Measurements from ENCODE around the gene LRCOL1.
A peak's percentile ranks its signal among the peaks of the same experiment; 100 is the strongest.

LRCOL1 gene

DNA sequence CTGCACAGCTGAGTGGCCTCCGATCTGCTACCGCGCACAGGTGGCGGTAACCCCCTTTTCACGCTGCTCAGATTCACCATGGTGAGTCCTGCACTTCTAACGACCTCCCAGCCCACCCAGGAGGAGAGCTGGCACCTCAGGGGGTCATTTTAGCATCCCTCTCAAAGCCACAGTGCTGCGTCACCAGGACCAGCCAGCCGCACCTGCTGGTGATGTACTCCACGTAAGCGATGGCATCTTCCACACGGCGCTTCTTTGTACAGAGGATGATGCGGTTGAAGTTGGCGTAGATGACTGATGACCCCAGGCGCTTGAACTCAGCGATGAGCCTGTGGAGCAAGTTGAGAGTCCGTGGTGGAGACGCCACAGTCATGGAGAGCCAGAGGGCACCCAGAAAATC lies 27.4 kb upstream of the LRCOL1 start:
- DNase-seq: no peak

GRCh38 chr12:132635076-132635955 lies 24.9 kb upstream of the LRCOL1 start:
- DNase-seq: no peak

DNA sequence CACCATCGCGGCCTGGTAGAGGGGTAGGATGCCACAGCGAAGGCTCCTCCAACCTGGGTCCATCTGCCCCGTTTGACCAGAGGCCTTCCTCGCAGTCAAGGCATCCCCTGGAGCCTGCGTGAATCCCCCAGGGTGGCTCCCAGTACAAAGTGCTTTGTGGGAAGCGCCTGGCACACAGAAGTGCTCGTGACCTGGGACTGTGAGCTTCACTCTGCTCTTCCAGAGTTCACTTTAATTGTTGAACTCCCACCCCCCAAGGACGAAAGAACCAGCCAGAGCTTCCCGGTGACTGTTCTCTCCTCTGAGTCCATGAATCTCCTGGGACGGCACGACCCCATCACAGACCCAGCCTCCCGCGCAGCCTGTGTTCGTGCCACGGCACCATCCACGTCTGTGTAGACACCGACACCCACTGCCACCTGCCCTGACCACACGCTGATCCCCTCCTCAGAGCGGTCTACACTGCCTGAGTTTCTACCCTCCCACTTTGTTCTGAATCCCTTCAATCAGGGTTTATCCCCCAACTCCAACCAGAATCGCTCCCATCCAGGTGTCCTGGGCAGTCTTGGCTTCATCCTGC lies 24.1 kb upstream of the LRCOL1 start:
- no peak for DNase-seq

DNA sequence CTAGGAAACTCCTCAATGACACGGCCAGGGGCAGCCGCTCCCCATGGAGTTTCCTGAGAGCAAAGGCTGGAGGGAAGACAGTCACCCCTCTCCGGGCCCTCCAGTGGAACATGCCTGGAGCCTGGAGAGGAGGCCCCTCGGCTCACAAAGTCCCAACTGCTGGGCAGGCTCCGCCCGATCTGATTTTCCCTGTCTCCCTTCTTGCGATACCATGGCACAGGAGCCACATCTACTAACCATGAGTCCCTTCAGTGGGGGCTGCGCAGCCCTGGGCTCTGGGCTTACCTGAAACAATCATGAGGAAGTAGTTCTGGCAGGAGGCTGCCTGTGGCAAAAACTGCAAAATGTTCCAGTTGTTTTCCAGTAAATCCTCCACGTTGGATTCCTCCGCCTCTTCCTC lies 23.5 kb upstream of the LRCOL1 start:
- no peak for DNase-seq

DNA sequence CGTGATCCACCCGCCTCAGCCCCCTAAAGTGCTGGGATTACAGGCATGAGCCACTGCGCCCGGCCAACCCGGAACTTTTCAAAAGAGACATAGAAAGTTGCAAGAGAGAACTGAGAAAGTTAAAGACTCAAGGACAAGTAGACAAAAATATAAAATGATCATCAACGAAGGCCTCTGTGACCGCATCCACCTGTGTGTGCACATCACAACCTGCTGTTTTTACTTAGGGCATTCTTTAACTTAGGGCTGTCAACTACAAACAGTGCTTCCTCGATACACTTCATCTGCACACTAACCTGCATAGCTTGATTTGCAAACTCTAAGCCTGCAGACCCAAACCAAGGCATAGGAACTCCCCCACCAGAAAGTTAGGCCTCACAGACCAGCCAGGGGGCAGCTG lies 23.0 kb upstream of the LRCOL1 start:
- no peak for DNase-seq

DNA sequence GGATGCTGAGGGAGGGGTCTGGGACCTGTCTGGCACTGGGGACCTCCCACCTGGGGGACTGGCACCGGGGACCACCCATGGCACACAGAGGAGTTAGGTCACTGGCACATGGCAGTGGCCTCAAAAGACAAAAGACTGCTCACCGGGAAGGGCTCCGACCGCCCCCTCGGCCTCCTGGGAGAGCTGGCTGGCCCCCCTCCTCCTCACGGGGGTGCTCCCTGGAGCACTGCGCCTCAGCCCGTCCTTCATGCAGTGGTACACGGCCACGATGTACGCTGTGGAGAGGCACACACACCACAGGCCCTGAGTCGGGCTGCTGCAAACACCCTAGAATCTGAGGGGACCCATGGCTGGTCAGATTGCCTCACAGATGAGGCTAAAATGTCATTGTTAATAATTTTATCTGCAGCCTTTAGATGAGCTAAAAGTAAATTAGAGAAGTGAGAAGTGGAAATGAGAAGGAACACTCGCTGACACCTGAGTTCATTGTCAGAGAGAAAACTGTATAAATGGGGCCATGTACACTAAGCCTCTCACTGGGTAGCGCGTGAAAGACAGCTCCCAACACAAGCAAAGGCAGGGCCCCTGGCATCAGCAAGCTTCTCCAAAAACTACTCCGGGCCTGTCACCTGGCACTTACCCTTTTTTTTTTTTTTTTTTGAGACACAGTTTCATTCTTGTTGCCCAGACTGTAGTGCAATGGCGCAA lies 22.3 kb upstream of the LRCOL1 start:
- DNase-seq: no peak

- no peak for DNase-seq
These were observed 21.3 kb upstream of the LRCOL1 start for GRCh38 chr12:132631666-132632065.

DNA sequence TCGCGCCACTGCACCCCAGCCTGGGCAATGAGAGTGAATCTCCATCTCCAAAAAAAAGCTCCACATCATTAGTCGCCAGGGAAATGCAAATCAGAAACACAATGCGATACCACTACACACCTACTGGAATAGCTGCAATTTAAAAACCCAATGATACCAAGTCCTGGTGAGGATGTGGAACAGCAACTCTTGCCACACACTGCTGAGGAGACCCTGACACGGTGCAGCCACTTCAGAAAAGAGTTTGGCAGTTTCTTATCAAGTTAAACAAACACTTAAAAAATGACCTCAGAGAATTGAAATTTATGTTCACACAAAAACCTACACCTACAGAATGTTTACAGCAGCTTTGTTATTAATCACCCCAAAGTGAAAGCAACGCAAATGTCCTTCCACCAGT lies 20.3 kb upstream of the LRCOL1 start:
- no peak for DNase-seq

GRCh38 chr12:132629330-132629729 lies 18.9 kb upstream of the LRCOL1 start:
- DNase-seq: no peak

GRCh38 chr12:132625731-132626430 lies 15.5 kb upstream of the LRCOL1 start:
- no peak for DNase-seq

DNA sequence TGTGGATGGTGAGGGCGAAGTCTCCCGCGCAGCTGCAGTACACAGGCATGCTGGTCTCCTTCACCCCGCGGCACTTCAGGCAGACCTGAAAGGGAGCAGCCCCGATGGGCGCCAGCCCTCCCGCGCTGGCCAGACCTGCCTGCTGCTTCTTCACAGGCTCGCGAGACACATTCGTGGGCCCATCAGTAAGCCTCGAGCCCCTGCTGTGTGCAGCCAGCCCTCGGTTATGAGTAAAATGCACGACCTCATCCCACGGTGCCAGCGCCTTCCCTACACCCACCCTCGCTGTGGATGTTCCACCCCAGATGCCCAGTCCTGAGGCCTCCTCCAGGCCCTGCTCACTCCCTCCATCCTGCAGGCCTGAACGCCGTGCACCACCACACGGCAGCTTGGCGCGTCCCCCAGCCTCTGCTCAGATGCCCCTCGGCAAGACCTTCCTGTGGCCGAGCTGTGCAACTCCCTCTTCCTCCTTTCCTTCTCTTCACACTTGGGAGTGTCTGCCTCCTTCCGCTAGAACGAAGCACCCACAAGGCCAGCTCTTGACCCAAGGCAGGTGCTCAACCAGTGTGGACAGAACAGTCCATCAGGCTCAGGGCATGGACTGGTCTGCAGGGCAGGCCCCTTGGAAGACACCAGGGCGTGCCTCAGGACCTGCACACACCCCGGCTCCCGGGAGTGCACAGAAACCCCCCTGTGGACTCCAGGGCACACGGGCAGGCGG lies 14.7 kb upstream of the LRCOL1 start:
- DNase-seq: no peak

DNA sequence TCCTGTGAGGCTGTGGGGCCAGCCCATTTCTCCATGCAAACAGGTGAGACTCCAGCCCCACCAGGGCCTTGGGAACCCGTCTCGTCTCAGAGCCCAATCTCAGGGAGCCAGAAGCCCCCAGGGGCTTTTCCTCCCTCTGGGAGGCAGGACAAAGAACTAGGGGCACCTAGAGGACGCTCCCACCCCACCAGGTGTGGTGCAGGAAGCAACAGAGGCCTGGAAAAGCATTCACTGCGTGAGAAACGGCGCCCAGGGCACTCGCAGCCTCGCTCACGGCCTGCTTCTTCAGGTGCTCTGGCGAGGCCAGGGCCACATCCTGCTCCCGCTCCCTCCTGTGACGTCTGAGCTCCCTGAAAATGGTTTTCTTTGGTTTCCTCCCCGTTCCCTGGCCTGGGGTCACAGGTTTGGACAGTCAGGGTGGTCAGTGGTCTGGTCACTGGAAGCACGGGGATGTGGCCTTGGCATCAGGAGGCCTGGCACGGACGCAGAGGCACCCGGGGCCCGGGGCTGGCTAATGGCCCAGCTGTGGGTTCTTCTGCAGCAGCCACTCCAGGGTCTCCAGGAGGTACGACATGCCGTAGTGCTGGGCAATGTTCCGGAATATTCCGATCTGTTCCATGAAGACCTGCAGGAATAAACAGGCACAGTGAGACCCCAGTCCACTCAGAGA lies 13.9 kb upstream of the LRCOL1 start:
- no peak for DNase-seq

GRCh38 chr12:132623072-132623869 lies 12.9 kb upstream of the LRCOL1 start:
- DNase-seq: no peak

DNA sequence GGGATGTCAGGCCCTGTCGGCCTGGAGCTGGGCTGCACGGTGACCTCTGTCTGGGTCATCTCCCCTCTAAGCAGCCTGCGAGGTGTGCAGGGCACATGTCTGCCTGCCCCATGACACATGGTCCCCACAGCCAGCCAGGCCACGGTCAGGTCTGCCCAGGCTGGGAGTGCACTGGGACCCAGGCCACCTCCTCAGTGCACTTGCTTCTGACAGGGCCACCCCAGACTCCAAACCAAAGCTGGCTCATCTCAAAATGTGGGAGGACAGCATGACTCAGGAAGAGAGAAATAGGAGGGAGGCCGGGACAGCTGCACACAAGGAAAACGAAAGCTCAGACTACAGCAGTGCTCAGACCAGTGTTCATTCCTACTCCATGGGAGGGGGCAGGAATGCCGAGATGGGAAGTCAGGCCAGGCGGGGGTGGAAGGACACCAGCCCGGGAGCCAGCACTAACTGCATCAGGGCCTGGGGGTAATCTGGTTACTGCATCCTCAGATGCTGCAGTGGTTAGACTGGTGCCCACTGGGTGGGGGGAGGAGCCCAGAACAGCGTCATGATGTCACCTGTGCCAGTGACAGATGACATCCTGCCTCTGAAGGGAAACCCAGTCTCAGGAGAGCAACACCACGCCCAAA lies 12.2 kb upstream of the LRCOL1 start:
- DNase-seq: peak; percentile 63

DNA sequence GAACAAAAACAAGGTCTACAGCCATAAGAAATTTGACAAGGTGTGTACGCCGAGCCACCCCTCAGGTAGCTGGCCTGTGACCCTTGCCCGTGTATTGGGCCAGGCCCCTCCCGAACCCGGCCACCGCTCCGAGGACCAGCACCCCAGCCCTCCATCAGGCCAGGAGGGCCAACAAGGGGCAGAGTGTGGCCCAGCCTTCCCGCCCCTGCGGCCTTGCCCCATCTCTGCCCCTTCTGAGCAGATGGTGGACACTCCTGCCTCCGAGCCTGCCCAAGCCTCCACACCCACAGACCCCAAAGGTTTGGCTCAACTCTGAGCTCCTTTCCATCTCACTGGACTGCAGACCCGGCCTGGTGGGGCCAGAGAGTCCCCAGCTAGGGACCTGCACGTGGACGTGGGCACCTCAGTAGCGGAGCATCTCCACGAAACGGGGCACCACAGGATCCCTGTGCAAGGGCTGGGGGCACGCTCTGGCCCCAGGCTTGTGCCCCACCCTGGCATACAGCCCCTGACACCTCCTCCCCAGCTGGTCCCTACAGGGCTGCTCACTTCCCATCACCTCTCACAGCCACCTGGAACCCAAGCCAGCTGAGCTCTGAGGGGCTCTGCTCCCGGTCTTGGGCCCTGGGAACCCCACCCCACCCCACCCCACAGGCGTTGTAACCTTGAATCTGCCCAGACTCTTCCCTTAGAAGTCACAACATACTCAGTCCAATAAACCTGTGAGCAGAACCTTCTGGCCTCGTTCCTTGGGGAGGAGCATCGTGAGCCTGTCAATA lies 11.5 kb upstream of the LRCOL1 start:
- no peak for DNase-seq

- DNase-seq: no peak
These were observed 10.7 kb upstream of the LRCOL1 start for GRCh38 chr12:132620899-132621656.

GRCh38 chr12:132620113-132620898 lies 9.9 kb upstream of the LRCOL1 start:
- no peak for DNase-seq

All from right kidney (tissue), 1 donor.